Left cardiac atrium (tissue), 4 donors: ENCODE results near the gene TIMM17A. TPM values are rescaled to one million over a fixed set of nuclear protein-coding genes. Genes with fewer than 3 reads are reported as not detected.
"Not testable (repeated sequence)": the region's sequence is repeated elsewhere in the genome, so short reads cannot be mapped to it uniquely, and the experiment has no call there.

Experiments
- ATAC-seq, 2 donors: fragments of 200-7000 bp; cut with Tn5 transposase; one replicate each; pipeline ENCODE4 v1.9.1; 2020; ENCODE audit warnings: mild to moderate bottlenecking in 2 of 2, moderate library complexity in 2 of 2
- DNase-seq: peaks from one replicate; pipeline ENCODE4 v3.0.0-alpha.2; 2020
- intact Hi-C, 2 donors: fragments of 100-400 bp; cut with DNase I; formaldehyde crosslinking; loops; one replicate each; pipeline versions ENCODE4 v1.14.1 to v1.15.1; 2022 to 2023
- total RNA-seq, 2 donors: library from RNA; stranded (reverse); fragmentation: NEBNext Ultra II Directional; extraction: Animal tissue kit (Norgen Biotek cat#: 25700); gene quantifications; one replicate each; pipeline ENCODE4 v1.2.1, GENCODE V29; 2021
- donor health status: DM: no; HTN: yes; CAD: no.
- donor health status: DM: no; HTN: yes; CAD: no; lungs with severe emphysema.
- donor health status: DM: yes; HTN: yes; CAD: no.
- donor health status: Dilated cardiomyopathy.

The TIMM17A gene
- total RNA-seq, 2 donors from 2014 or later, result 64.7 to 94.4 TPM

GRCh38 chr1:202009326-202010179 is 54.2 kb downstream of the TIMM17A start:
- intact Hi-C loops, result loop anchor here (2.0 kb wide), 1 partner anchor 109 kb away; no protein-coding TSS in a partner anchor
- peak; percentile 71 for DNase-seq
- peak; percentile 74 to 78 for ATAC-seq

- ATAC-seq (peak; percentile 20 to 29), DNase-seq (no peak)
- intact Hi-C loops, result loop anchor here in 1 of 2 donors (2.0 kb wide), 1 partner anchor 108 kb away; no protein-coding TSS in a partner anchor
Measured at GRCh38 chr1:202010180-202011015, 55.1 kb downstream of the TIMM17A start, which contains the start of gene ELF3. Gene ELF3 (plus strand): TSS chr1:202010587. CDS start chr1:202011137, 550 bp downstream.

DNA sequence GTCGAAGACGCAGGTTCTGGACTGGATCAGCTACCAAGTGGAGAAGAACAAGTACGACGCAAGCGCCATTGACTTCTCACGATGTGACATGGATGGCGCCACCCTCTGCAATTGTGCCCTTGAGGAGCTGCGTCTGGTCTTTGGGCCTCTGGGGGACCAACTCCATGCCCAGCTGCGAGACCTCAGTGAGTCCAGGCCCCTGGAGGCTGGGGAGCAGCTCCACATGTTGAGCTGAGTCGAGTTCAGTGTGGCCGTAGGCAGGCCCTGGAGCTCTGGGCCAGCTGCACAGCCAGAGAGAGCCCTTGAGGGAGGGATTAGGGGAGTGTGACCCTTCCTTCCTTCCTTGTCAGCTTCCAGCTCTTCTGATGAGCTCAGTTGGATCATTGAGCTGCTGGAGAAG is 56.7 kb downstream of the TIMM17A start:
- DNase-seq (no peak), ATAC-seq (no peak)
- intact Hi-C loops, result loop anchor here in 1 of 2 donors (2.0 kb wide), 1 partner anchor 107 kb away; no protein-coding TSS in a partner anchor

DNA sequence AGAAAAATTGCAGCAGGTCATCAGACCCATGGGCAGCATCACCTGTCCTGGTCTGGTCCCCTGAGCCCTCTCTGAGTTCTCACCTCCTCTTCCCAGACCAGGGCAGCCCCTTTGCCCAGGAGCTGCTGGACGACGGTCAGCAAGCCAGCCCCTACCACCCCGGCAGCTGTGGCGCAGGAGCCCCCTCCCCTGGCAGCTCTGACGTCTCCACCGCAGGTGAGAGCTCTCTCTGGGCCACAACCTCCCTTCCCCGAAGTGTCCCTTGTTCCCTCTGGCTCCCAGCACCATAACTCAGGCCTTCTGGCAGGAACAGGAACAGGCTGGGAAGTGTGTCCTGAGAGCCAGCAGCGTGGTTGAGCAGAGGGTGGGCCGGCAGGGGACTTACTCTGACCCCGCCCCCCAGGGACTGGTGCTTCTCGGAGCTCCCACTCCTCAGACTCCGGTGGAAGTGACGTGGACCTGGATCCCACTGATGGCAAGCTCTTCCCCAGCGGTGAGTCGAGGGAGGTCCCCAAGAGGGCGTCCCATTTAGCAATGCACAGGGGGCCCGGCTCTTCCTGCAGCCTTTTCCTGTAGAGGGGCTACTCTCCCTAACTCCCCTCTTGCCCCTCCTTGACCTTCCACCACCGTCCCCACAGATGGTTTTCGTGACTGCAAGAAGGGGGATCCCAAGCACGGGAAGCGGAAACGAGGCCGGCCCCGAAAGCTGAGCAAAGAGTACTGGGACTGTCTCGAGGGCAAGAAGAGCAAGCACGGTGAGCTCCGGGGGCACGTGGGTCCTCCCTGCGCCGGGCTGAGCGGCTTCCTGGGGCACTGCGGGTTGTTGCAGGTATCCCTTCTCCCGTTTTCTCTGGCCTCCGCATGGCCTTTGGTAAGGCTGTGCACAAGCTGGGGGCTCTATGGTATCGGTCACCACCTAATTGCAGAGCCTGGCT is 57.5 kb downstream of the TIMM17A start:
- ATAC-seq, result no peak
- intact Hi-C loops, result no loop called here
- DNase-seq, result no peak

GRCh38 chr1:202013603-202014002 is 58.3 kb downstream of the TIMM17A start:
- DNase-seq, result no peak
- no peak for ATAC-seq
- intact Hi-C loops, result no loop called here

- no peak for ATAC-seq
- intact Hi-C loops, result no loop called here
- no peak for DNase-seq
Measured at GRCh38 chr1:202014060-202014459, 58.8 kb downstream of the TIMM17A start.

- DNase-seq (no peak), ATAC-seq (no peak)
- intact Hi-C loops, result no loop called here
Measured at GRCh38 chr1:202014915-202015661, 59.8 kb downstream of the TIMM17A start.

- intact Hi-C loops, result no loop called here
- DNase-seq, result no peak
- ATAC-seq, result no peak
Measured at GRCh38 chr1:202015662-202015937, 60.3 kb downstream of the TIMM17A start.

GRCh38 chr1:202016022-202016810 is 60.9 kb downstream of the TIMM17A start:
- ATAC-seq (no peak), DNase-seq (no peak)
- intact Hi-C loops, result loop anchor here in 1 of 2 donors (2.0 kb wide), 1 partner anchor 107 kb away; the partner anchor contains the start of gene GPR37L1

DNA sequence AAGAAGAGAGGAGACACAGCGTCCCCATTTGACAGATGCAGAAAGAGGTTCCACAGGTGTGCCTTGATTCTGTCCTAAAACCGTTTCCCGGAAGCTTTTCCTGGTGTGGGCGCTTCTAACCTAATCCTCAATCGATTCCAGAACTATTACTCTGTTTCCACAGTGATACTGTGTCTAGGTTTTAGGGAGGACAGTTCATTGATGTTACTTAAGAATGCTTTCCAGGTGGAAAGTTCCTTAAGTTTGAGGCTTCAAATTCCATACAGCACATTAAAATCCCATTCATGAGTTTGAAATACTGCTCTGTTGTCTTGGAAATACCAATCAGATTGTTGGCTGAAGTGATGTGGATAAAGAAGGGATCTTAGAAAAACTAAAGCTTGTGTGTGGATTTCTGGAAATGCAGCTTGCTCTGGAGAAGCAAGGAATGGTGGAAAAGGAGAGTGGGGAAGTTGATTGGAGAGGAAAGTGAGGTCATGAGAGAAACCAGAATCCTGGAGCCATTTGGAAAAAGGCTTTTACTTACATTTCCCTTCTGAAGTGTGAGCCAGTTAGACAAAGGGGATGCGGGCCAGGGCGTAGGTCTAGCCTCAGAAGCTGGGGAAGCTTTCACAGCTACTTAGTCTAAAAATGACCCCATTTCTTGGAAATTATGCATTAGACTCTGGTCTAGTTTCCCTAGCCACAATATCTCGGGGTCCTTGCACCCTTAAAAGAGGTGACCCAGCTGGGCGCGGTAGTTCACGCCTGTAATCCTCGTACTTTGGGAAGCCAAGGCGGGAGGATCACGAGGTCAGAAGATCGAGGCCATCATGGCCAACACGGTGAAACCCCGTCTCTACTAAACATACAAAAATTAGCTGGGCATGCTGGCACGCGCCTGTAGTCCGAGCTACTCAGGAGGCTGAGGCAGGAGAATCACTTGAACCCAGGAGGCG is 61.8 kb downstream of the TIMM17A start:
- intact Hi-C loops, result loop anchor here in 1 of 2 donors (2.0 kb wide), 1 partner anchor 106 kb away; the partner anchor contains the start of gene GPR37L1
- ATAC-seq (no peak), DNase-seq (no peak)

GRCh38 chr1:202017749-202018467 is 62.6 kb downstream of the TIMM17A start:
- no peak for ATAC-seq
- no peak for DNase-seq
- intact Hi-C loops, result loop anchor here in 1 of 2 donors (2.0 kb wide), 1 partner anchor 105 kb away; the partner anchor contains the start of gene GPR37L1

DNA sequence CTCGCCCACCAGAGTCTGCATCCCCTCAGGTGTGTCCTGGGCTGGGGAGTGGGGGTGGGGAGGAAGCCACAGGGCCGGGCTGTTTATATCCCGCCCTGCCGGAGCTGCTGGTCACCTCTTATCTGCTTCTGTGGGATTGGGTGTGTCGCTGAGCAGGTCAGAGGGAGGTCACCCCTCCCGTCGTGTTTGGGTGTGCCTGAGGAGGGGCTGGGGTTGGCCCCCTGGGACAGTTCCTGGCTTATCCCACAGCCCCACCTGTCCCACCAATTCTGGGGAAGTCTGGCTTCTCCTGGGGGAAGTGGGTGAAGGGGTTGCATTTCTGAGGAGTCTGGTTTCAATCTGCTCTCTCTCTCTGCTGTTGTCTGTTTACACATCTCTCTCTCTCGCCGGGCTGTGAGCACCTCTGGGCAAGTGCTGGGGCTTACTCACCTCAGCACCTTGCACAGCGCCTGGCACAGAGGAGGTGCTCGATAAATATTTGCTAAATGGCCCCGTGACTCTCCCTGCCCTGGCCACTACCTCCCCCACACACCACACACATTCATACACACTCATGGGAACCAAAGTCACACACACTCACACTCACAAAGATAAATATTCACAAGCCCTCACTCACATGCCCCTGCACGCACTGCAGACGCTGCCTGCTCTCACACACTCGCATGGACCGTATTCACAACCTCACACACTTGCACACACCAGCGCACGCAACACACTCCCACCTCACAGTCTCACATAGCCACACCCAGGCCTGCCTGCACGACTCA is 63.3 kb downstream of the TIMM17A start:
- no peak for DNase-seq
- intact Hi-C loops, result no loop called here
- ATAC-seq, result peak in 1 of 2 donors; percentile 45

DNA sequence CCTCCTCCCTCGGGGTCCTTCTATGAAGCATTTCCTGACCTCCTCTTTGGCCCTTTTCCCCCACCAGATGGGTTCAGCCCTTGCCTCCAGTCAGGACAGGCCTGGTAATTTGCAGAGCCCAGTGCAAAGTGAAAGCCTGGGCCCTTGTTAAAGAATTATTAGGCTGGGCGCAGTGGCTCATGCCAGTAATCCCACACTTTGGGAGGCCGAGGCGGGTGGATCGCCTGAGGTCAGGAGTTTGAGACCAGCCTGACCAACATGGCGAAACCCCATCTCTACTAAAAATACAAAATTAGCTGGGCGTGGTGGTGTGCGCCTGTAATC is 63.9 kb downstream of the TIMM17A start:
- DNase-seq, ATAC-seq, intact Hi-C loops: not testable (repeated sequence)
